HepG2 (cell line): ENCODE measurements around the gene PYGL. TPM values are rescaled to one million over a fixed set of nuclear protein-coding genes. Genes with fewer than 3 reads are reported as not detected.

ENCODE experiments used
- GABPB1 ChIP-seq: IDR thresholded peaks from 2 replicates; pipeline ENCODE4 v1.6.1; 2016; ENCODE audit warnings: mild to moderate bottlenecking, missing genetic modification reagents, moderate library complexity, missing compliant biosample characterization
- KLF6 ChIP-seq: IDR thresholded peaks from 2 replicates; pipeline ENCODE4 v1.8.0; 2016; ENCODE audit warnings: missing biosample characterization, missing genetic modification reagents
- MAZ ChIP-seq, 2 experiments: sonication (generic) in 1 of 2; formaldehyde crosslinking in 1 of 2; IDR thresholded peaks; 2 replicates each; pipeline versions ENCODE4 v1.5.0 to v1.6.1; 2012 to 2020; ENCODE audit warnings: low read depth in 2 of 2, mild to moderate bottlenecking in 2 of 2, borderline replicate concordance in 1 of 2, improper control_type of control experiment in 1 of 2, low read length in 1 of 2, missing genetic modification reagents in 1 of 2, moderate library complexity in 1 of 2
- MIER2 ChIP-seq: IDR thresholded peaks from 2 replicates; pipeline ENCODE4 v1.6.1; 2016; ENCODE audit warnings: missing biosample characterization, missing genetic modification reagents
- PRMT3 ChIP-seq: sonication (generic); formaldehyde crosslinking; IDR thresholded peaks from 2 replicates; pipeline ENCODE4 v1.8.1; 2022; ENCODE audit warnings: low read depth, mild to moderate bottlenecking, moderate library complexity, missing genetic modification reagents, borderline replicate concordance
- PRPF4 ChIP-seq: fragments of 200-400 bp; formaldehyde crosslinking; IDR thresholded peaks from 2 replicates; pipeline ENCODE4 v1.6.1; 2016; ENCODE audit warnings: low read length, low read depth; ENCODE audit not compliant: poor library complexity, severe bottlenecking
- RXRA ChIP-seq: sonication (generic); formaldehyde crosslinking; IDR thresholded peaks from 2 replicates; pipeline ENCODE4 v1.5.1; 2020; ENCODE audit warnings: missing genetic modification reagents
- SETDB1 ChIP-seq: sonication (generic); formaldehyde crosslinking; IDR thresholded peaks from 2 replicates; pipeline ENCODE4 v1.5.1; 2020; ENCODE audit warnings: missing genetic modification reagents, mild to moderate bottlenecking, borderline replicate concordance
- ZBTB26 ChIP-seq: IDR thresholded peaks from 2 replicates; pipeline ENCODE4 v1.6.1; 2016; ENCODE audit warnings: missing compliant biosample characterization, missing genetic modification reagents, borderline replicate concordance
- ZFP36 ChIP-seq: fragments of 150-350 bp; IDR thresholded peaks from 2 replicates; pipeline ENCODE4 v1.6.1; 2018; ENCODE audit warnings: borderline replicate concordance, low read length, low read depth; ENCODE audit not compliant: partially characterized antibody
- ZFP62 ChIP-seq: sonication (generic); formaldehyde crosslinking; IDR thresholded peaks from 2 replicates; pipeline ENCODE4 v1.4.0; 2020; ENCODE audit warnings: missing genetic modification reagents
- ZNF17 ChIP-seq: sonication (generic); formaldehyde crosslinking; IDR thresholded peaks from 2 replicates; pipeline ENCODE4 v1.5.0; 2020; ENCODE audit warnings: mild to moderate bottlenecking, missing genetic modification reagents
- ZNF180 ChIP-seq: sonication (generic); formaldehyde crosslinking; IDR thresholded peaks from 2 replicates; pipeline ENCODE4 v1.4.0; 2020; ENCODE audit warnings: low read depth, missing genetic modification reagents, borderline replicate concordance
- ZNF326 ChIP-seq: sonication (generic); formaldehyde crosslinking; IDR thresholded peaks from 2 replicates; pipeline ENCODE4 v1.4.0; 2020; ENCODE audit warnings: missing genetic modification reagents, borderline replicate concordance
- ZNF558 ChIP-seq: sonication (generic); formaldehyde crosslinking; IDR thresholded peaks from 2 replicates; pipeline ENCODE4 v1.9.0; 2022; ENCODE audit warnings: mild to moderate bottlenecking, missing genetic modification reagents, borderline replicate concordance
- polyA plus RNA-seq, 8 experiments: library from polyadenylated mRNA; depleted of rRNA in 3 of 8; stranded (reverse) in 7 of 8; unstranded in 1 of 8; fragments of >200 nt; fragmentation: Illumina TruSeq in 4 of 8; extraction: Trizol in 4 of 8; gene quantifications; 2 replicates each; pipeline versions ENCODE4 v1.2.1 to v1.2.3, GENCODE V29; 2011 to 2016; ENCODE audit warnings: low read depth in 4 of 8, missing spikeins in 1 of 8, mixed read lengths in 1 of 8; ENCODE audit not compliant: insufficient read depth in 1 of 8
- total RNA-seq, 5 experiments: library from RNA; depleted of rRNA; stranded (reverse); fragments of >200 nt; fragmentation: Illumina TruSeq; extraction: Trizol; gene quantifications; 2 replicates each; pipeline ENCODE4 v1.2.3, GENCODE V29; 2016; ENCODE audit warnings: low read depth in 1 of 5
- TF ChIP-seq, protein P1 (sequence below), 2 experiments: fragments of 450-650 bp in 1 of 2; sonication (generic) in 1 of 2; formaldehyde crosslinking in 1 of 2; IDR thresholded peaks; 2 replicates each; pipeline versions ENCODE4 v1.6.1 to v1.8.0; 2016 to 2022; ENCODE audit warnings: antibody characterized with exemption in 1 of 2, mild to moderate bottlenecking in 1 of 2, missing genetic modification reagents in 1 of 2
- TF ChIP-seq, protein P2 (sequence below): sonication (generic); formaldehyde crosslinking; conservative IDR thresholded peaks from 2 replicates; pipeline ENCODE4 v1.5.0; 2020; ENCODE audit warnings: missing genetic modification reagents

PYGL gene
- total and polyA plus RNA-seq, 2 of the 13 experiments (the other 11 are each of a cell fraction or from before 2014, with no cell fraction given) = 98.4 to 110 TPM

GRCh38 chr14:50943261-50943942 lies 881 bp downstream of the PYGL start (continued):
- TF ChIP-seq, protein P1, sequence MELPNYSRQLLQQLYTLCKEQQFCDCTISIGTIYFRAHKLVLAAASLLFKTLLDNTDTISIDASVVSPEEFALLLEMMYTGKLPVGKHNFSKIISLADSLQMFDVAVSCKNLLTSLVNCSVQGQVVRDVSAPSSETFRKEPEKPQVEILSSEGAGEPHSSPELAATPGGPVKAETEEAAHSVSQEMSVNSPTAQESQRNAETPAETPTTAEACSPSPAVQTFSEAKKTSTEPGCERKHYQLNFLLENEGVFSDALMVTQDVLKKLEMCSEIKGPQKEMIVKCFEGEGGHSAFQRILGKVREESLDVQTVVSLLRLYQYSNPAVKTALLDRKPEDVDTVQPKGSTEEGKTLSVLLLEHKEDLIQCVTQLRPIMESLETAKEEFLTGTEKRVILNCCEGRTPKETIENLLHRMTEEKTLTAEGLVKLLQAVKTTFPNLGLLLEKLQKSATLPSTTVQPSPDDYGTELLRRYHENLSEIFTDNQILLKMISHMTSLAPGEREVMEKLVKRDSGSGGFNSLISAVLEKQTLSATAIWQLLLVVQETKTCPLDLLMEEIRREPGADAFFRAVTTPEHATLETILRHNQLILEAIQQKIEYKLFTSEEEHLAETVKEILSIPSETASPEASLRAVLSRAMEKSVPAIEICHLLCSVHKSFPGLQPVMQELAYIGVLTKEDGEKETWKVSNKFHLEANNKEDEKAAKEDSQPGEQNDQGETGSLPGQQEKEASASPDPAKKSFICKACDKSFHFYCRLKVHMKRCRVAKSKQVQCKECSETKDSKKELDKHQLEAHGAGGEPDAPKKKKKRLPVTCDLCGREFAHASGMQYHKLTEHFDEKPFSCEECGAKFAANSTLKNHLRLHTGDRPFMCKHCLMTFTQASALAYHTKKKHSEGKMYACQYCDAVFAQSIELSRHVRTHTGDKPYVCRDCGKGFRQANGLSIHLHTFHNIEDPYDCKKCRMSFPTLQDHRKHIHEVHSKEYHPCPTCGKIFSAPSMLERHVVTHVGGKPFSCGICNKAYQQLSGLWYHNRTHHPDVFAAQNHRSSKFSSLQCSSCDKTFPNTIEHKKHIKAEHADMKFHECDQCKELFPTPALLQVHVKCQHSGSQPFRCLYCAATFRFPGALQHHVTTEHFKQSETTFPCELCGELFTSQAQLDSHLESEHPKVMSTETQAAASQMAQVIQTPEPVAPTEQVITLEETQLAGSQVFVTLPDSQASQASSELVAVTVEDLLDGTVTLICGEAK (IDR thresholded peaks at IDR 0.05) = no peak
- TF ChIP-seq, protein P1 (CRISPR knock-in tag; IDR thresholded peaks at IDR 0.05) = no peak
- TF ChIP-seq, protein P2, sequence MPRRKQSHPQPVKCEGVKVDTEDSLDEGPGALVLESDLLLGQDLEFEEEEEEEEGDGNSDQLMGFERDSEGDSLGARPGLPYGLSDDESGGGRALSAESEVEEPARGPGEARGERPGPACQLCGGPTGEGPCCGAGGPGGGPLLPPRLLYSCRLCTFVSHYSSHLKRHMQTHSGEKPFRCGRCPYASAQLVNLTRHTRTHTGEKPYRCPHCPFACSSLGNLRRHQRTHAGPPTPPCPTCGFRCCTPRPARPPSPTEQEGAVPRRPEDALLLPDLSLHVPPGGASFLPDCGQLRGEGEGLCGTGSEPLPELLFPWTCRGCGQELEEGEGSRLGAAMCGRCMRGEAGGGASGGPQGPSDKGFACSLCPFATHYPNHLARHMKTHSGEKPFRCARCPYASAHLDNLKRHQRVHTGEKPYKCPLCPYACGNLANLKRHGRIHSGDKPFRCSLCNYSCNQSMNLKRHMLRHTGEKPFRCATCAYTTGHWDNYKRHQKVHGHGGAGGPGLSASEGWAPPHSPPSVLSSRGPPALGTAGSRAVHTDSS (CRISPR knock-in tag) = no peak
- TF ChIP-seq PRMT3 (no peak), GABPB1 (CRISPR knock-in tag) (peak; percentile 30; the same call in 1 of the 2 replicates), ZBTB26 (CRISPR knock-in tag) (no peak), ZNF558 (no peak), PRPF4 (no peak), ZNF17 (CRISPR knock-in tag) (no peak), ZNF326 (no peak), ZFP62 (CRISPR knock-in tag) (no peak), SETDB1 (CRISPR knock-in tag) (no peak), ZFP36 (no peak), MAZ (IDR thresholded peaks at IDR 0.05; ENCODE audit: borderline replicate concordance, low read depth, low read length) (no peak), MAZ (CRISPR knock-in tag; IDR thresholded peaks at IDR 0.05; ENCODE audit: low read depth) (no peak), MIER2 (CRISPR knock-in tag) (no peak), KLF6 (CRISPR knock-in tag) (no peak), ZNF180 (CRISPR knock-in tag) (0 out of 2 replicates have a peak, but pooled peaks have one; percentile 36), RXRA (CRISPR knock-in tag) (no peak)
